Caco-2 (cell line): ENCODE measurements around the gene NEB. TPM values are rescaled to one million over a fixed set of nuclear protein-coding genes. Genes with fewer than 3 reads are reported as not detected.

Experiments used
- BruUV-seq: library from RNA; stranded (reverse); fragments of 400-500 nt; replicated peaks from 2 replicates; lab custom pipeline; 2021; lab: Mats Ljungman, UMichigan
- CTCF ChIA-PET: fragments of 300-600 bp; sonication (Branson Sonifier 250); formaldehyde crosslinking; loops from one replicate; lab custom pipeline; 2022; ENCODE audit warnings: antibody characterized with exemption; lab: Charles Lee
- POLR2A ChIA-PET: fragments of 300-600 bp; sonication (Branson Sonifier 250); formaldehyde crosslinking; loops from one replicate; lab custom pipeline; 2022; ENCODE audit warnings: antibody characterized with exemption; lab: Charles Lee
- DNase-seq, 2 experiments: peaks; one replicate each; pipeline versions ENCODE4 v3.0.0 to v3.0.0-alpha.2; 2020 to 2022
- H3K27me3 ChIP-seq: replicated peaks from 2 replicates; pipeline ENCODE4 v1.6.0; 2011; ENCODE audit warnings: low read length; ENCODE audit not compliant: control insufficient read depth, insufficient read depth
- H3K36me3 ChIP-seq: 2 replicates; pipeline ENCODE4 v1.5.1; 2011; ENCODE audit warnings: low read length; ENCODE audit not compliant: control insufficient read depth, insufficient read depth
- H3K4me1 ChIP-seq: fragments of 250-450 bp; sonication (Bioruptor Pico); 2 replicates; pipeline ENCODE4 v1.5.1; 2020; ENCODE audit warnings: mild to moderate bottlenecking
- H3K4me3 ChIP-seq: 2 replicates; pipeline ENCODE4 v1.5.1; 2011; ENCODE audit warnings: low read depth, mild to moderate bottlenecking, control low read depth, low read length
- H3K9me3 ChIP-seq: fragments of 250-450 bp; sonication (Bioruptor Pico); 2 replicates; pipeline ENCODE4 v1.5.1; 2020; ENCODE audit warnings: mild to moderate bottlenecking, moderate library complexity
- H3K27ac Mint-ChIP-seq: one replicate; pipeline ENCODE4 v1.8.0; 2022; ENCODE audit warnings: mixed read lengths; ENCODE audit not compliant: unreplicated experiment
- H3K27me3 Mint-ChIP-seq: one replicate; pipeline ENCODE4 v1.8.0; 2022; ENCODE audit warnings: mixed read lengths; ENCODE audit not compliant: insufficient read depth, unreplicated experiment
- H3K36me3 Mint-ChIP-seq: one replicate; pipeline ENCODE4 v1.8.0; 2022; ENCODE audit warnings: mild to moderate bottlenecking, mixed read lengths; ENCODE audit not compliant: insufficient read depth, unreplicated experiment
- H3K4me1 Mint-ChIP-seq: one replicate; pipeline ENCODE4 v1.8.0; 2022; ENCODE audit warnings: low read depth, mixed read lengths; ENCODE audit not compliant: unreplicated experiment
- H3K4me3 Mint-ChIP-seq: one replicate; pipeline ENCODE4 v1.8.0; 2022; ENCODE audit warnings: mild to moderate bottlenecking, moderate library complexity, mixed read lengths; ENCODE audit not compliant: unreplicated experiment
- H3K9me3 Mint-ChIP-seq: one replicate; pipeline ENCODE4 v1.8.0; 2022; ENCODE audit warnings: mixed read lengths; ENCODE audit not compliant: unreplicated experiment
- CTCF ChIP-seq, 2 experiments: fragments of 200-600 bp in 1 of 2; IDR thresholded peaks; 1 replicate in 1 of 2; 2 replicates in 1 of 2; pipeline versions ENCODE4 v1.5.1 to v1.8.0; 2011 to 2022; ENCODE audit warnings: antibody characterized with exemption in 1 of 2, control low read depth in 1 of 2, inconsistent platforms in 1 of 2, low read depth in 1 of 2, low read length in 1 of 2, mild to moderate bottlenecking in 1 of 2, moderate library complexity in 1 of 2; ENCODE audit not compliant: insufficient read depth in 1 of 2, severe bottlenecking in 1 of 2, unreplicated experiment in 1 of 2
- intact Hi-C: fragments of 100-400 bp; cut with micrococcal nuclease; formaldehyde crosslinking; loops from one replicate; pipeline ENCODE4 v1.10.0; 2022; ENCODE audit not compliant: unreplicated experiment
- total RNA-seq: library from RNA; stranded (reverse); gene quantifications from 2 replicates; pipeline ENCODE4 v1.2.3, GENCODE V29; 2022

The NEB gene
- total RNA-seq, 1 experiment from 2014 or later: 14.7 TPM

GRCh38 chr2:151534001-151534400 lies 200.3 kb downstream of the NEB start:
- Histone ChIP-seq H3K9me3 (no peaks in the 10 kb centered on the region), H3K27me3 (no peaks in the 10 kb centered on the region), H3K36me3 (no peaks in the 10 kb centered on the region), H3K4me1 (no peaks in the 10 kb centered on the region), H3K4me3 (no peak overlapping the region)
- intact Hi-C loops: no loop called here
- H3K9me3 Mint-ChIP-seq: no peaks in the 10 kb centered on the region
- ChIA-PET POLR2A (no interaction called here), CTCF (no interaction called here)
- no peak for TF ChIP-seq CTCF (IDR thresholded peaks at IDR 0.05; ENCODE audit: insufficient read depth in 1 of 2, low read depth in 1 of 2, low read length in 1 of 2, severe bottlenecking in 1 of 2, unreplicated experiment in 1 of 2)
- no TSS peak for BruUV-seq
- H3K4me3 Mint-ChIP-seq: no peak overlapping the region
- H3K27ac Mint-ChIP-seq: no peak overlapping the region
- H3K27me3 Mint-ChIP-seq: no peaks in the 10 kb centered on the region
- no peak for DNase-seq
- H3K36me3 Mint-ChIP-seq: no peaks in the 10 kb centered on the region
- H3K4me1 Mint-ChIP-seq: no peaks in the 10 kb centered on the region

- no peak for DNase-seq
- no peak for TF ChIP-seq CTCF (IDR thresholded peaks at IDR 0.05; ENCODE audit: insufficient read depth in 1 of 2, low read depth in 1 of 2, low read length in 1 of 2, severe bottlenecking in 1 of 2, unreplicated experiment in 1 of 2)
- Mint-ChIP-seq H3K4me1 (no peaks in the 10 kb centered on the region), H3K4me3 (no peak overlapping the region), H3K36me3 (no peaks in the 10 kb centered on the region), H3K27me3 (no peaks in the 10 kb centered on the region), H3K9me3 (no peaks in the 10 kb centered on the region), H3K27ac (no peak overlapping the region)
- ChIA-PET POLR2A (no interaction called here), CTCF (no interaction called here)
- intact Hi-C loops: no loop called here
- BruUV-seq: no TSS peak
- no peaks in the 10 kb centered on the region for H3K27me3 ChIP-seq
- H3K9me3 ChIP-seq: no peaks in the 10 kb centered on the region
- no peaks in the 10 kb centered on the region for H3K36me3 ChIP-seq
- no peaks in the 10 kb centered on the region for H3K4me1 ChIP-seq
- no peak overlapping the region for H3K4me3 ChIP-seq
Measured at GRCh38 chr2:151533127-151533526, 201.1 kb downstream of the NEB start.

- H3K36me3 Mint-ChIP-seq: no peaks in the 10 kb centered on the region
- Histone ChIP-seq H3K4me1 (peaks cover 2% of the 10 kb centered on the region; the same call in 1 of the 2 replicates), H3K27me3 (no peaks in the 10 kb centered on the region), H3K4me3 (no peak overlapping the region), H3K9me3 (no peaks in the 10 kb centered on the region), H3K36me3 (no peaks in the 10 kb centered on the region)
- no peak overlapping the region for H3K27ac Mint-ChIP-seq
- no peak for TF ChIP-seq CTCF (IDR thresholded peaks at IDR 0.05; ENCODE audit: insufficient read depth in 1 of 2, low read depth in 1 of 2, low read length in 1 of 2, severe bottlenecking in 1 of 2, unreplicated experiment in 1 of 2)
- H3K9me3 Mint-ChIP-seq: no peaks in the 10 kb centered on the region
- intact Hi-C loops: no loop called here
- DNase-seq: no peak
- H3K27me3 Mint-ChIP-seq: no peaks in the 10 kb centered on the region
- no peaks in the 10 kb centered on the region for H3K4me1 Mint-ChIP-seq
- no TSS peak for BruUV-seq
- no peak overlapping the region for H3K4me3 Mint-ChIP-seq
- POLR2A ChIA-PET: no interaction called here
- CTCF ChIA-PET: no interaction called here
Measured at GRCh38 chr2:151526572-151527090, 207.6 kb downstream of the NEB start.
